Measurements from ENCODE around the gene PVALEF. TPM values are rescaled to one million over a fixed set of nuclear protein-coding genes. Genes with fewer than 3 reads are reported as not detected.

The PVALEF gene
- total and polyA plus RNA-seq, 2 of the 13 experiments (the other 11 are each of a cell fraction or from before 2014, with no cell fraction given), result 0.18 TPM

DNA sequence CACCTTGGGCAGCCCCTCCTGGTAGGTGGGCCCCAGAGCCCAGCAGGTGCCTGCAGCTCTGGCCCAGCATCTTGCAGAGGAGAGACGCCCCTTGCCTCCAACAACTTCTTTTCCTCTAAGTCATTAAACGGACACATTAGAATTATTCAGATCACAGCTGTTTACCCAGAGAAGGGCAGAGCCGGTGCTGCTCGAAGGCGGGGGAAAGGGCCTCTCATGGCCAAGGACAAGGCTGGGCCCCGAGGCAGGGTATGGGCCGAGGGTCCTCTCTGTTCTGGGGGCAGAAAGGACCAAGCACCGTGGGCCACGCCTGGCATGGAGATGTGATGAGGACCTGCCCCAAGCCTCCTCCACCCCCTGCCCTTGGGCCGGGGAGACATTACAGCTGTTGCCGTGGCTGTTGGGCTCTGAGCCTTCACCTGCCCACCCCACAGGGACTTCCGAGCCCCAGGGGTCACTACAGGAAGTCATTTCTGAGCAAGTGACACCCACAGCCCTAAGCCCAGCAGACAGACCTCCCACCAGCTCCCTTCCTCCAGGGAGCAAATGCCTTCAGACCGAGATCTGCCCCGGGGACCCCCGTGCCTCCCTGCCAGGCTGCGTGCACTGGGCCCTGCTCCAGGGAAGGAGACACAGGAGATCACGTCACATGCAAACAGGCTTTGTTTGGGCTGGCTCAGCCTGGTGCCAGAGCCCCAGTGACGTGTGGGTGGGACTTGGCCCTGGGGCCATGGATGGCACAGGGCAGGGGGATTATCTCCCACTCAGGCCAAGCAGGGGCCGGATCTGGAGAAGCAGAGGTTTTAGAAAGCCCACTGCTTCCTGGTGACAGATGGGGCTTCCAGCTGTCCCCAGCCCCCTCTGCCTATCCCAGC is 699 bp upstream of the PVALEF start (continued):
- TF ChIP-seq, protein P1, sequence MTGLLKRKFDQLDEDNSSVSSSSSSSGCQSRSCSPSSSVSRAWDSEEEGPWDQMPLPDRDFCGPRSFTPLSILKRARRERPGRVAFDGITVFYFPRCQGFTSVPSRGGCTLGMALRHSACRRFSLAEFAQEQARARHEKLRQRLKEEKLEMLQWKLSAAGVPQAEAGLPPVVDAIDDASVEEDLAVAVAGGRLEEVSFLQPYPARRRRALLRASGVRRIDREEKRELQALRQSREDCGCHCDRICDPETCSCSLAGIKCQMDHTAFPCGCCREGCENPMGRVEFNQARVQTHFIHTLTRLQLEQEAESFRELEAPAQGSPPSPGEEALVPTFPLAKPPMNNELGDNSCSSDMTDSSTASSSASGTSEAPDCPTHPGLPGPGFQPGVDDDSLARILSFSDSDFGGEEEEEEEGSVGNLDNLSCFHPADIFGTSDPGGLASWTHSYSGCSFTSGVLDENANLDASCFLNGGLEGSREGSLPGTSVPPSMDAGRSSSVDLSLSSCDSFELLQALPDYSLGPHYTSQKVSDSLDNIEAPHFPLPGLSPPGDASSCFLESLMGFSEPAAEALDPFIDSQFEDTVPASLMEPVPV (CRISPR knock-in tag; IDR thresholded peaks at IDR 0.05), result no peak
- TF ChIP-seq GZF1 (CRISPR knock-in tag; IDR thresholded peaks at IDR 0.05) (no peak), KDM2A (CRISPR knock-in tag; IDR thresholded peaks at IDR 0.05; ENCODE audit: borderline replicate concordance, low read depth) (no peak), CHD2 (IDR thresholded peaks at IDR 0.05; ENCODE audit: low read depth, low read length) (no peak), NONO (IDR thresholded peaks at IDR 0.05) (no peak), NONO (CRISPR knock-in tag; conservative IDR thresholded peaks at IDR 0.05) (no peak), CENPX (CRISPR knock-in tag; IDR thresholded peaks at IDR 0.05) (no peak), SNAPC2 (CRISPR knock-in tag; IDR thresholded peaks at IDR 0.05) (no peak), EEA1 (CRISPR knock-in tag; IDR thresholded peaks at IDR 0.05; ENCODE audit: borderline replicate concordance) (no peak), FIP1L1 (IDR thresholded peaks at IDR 0.05; ENCODE audit: borderline replicate concordance, insufficient read depth, low read depth, low read length) (no peak), ZFX (CRISPR knock-in tag; IDR thresholded peaks at IDR 0.05; ENCODE audit: low read depth) (peak; percentile 54; the same call in 1 of the 2 replicates), FOXC1 (CRISPR knock-in tag; IDR thresholded peaks at IDR 0.05; ENCODE audit: borderline replicate concordance) (no peak), RFX3 (CRISPR knock-in tag; IDR thresholded peaks at IDR 0.05) (no peak), IKZF4 (CRISPR knock-in tag; IDR thresholded peaks at IDR 0.05; ENCODE audit: borderline replicate concordance, low read depth, not compliant biosample characterization) (no peak), SNRNP70 (IDR thresholded peaks at IDR 0.05; ENCODE audit: low read depth, low read length) (no peak)
- TF ChIP-seq, protein P2, sequence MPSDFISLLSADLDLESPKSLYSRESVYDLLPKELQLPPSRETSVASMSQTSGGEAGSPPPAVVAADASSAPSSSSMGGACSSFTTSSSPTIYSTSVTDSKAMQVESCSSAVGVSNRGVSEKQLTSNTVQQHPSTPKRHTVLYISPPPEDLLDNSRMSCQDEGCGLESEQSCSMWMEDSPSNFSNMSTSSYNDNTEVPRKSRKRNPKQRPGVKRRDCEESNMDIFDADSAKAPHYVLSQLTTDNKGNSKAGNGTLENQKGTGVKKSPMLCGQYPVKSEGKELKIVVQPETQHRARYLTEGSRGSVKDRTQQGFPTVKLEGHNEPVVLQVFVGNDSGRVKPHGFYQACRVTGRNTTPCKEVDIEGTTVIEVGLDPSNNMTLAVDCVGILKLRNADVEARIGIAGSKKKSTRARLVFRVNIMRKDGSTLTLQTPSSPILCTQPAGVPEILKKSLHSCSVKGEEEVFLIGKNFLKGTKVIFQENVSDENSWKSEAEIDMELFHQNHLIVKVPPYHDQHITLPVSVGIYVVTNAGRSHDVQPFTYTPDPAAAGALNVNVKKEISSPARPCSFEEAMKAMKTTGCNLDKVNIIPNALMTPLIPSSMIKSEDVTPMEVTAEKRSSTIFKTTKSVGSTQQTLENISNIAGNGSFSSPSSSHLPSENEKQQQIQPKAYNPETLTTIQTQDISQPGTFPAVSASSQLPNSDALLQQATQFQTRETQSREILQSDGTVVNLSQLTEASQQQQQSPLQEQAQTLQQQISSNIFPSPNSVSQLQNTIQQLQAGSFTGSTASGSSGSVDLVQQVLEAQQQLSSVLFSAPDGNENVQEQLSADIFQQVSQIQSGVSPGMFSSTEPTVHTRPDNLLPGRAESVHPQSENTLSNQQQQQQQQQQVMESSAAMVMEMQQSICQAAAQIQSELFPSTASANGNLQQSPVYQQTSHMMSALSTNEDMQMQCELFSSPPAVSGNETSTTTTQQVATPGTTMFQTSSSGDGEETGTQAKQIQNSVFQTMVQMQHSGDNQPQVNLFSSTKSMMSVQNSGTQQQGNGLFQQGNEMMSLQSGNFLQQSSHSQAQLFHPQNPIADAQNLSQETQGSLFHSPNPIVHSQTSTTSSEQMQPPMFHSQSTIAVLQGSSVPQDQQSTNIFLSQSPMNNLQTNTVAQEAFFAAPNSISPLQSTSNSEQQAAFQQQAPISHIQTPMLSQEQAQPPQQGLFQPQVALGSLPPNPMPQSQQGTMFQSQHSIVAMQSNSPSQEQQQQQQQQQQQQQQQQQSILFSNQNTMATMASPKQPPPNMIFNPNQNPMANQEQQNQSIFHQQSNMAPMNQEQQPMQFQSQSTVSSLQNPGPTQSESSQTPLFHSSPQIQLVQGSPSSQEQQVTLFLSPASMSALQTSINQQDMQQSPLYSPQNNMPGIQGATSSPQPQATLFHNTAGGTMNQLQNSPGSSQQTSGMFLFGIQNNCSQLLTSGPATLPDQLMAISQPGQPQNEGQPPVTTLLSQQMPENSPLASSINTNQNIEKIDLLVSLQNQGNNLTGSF (CRISPR knock-in tag; IDR thresholded peaks at IDR 0.05), result no peak
- TF ChIP-seq, protein P3, sequence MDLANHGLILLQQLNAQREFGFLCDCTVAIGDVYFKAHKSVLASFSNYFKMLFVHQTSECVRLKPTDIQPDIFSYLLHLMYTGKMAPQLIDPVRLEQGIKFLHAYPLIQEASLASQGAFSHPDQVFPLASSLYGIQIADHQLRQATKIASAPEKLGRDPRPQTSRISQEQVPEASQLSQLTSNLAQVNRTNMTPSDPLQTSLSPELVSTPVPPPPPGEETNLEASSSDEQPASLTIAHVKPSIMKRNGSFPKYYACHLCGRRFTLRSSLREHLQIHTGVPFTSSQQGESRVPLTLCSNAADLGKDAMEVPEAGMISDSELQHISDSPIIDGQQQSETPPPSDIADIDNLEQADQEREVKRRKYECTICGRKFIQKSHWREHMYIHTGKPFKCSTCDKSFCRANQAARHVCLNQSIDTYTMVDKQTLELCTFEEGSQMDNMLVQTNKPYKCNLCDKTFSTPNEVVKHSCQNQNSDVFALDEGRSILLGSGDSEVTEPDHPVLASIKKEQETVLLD (CRISPR knock-in tag; IDR thresholded peaks at IDR 0.05; ENCODE audit: low read depth), result no peak
- TF ChIP-seq, protein P4, sequence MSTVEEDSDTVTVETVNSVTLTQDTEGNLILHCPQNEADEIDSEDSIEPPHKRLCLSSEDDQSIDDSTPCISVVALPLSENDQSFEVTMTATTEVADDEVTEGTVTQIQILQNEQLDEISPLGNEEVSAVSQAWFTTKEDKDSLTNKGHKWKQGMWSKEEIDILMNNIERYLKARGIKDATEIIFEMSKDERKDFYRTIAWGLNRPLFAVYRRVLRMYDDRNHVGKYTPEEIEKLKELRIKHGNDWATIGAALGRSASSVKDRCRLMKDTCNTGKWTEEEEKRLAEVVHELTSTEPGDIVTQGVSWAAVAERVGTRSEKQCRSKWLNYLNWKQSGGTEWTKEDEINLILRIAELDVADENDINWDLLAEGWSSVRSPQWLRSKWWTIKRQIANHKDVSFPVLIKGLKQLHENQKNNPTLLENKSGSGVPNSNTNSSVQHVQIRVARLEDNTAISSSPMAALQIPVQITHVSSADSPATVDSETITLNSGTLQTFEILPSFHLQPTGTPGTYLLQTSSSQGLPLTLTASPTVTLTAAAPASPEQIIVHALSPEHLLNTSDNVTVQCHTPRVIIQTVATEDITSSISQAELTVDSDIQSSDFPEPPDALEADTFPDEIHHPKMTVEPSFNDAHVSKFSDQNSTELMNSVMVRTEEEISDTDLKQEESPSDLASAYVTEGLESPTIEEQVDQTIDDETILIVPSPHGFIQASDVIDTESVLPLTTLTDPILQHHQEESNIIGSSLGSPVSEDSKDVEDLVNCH (CRISPR knock-in tag; IDR thresholded peaks at IDR 0.05), result no peak
